OCI-LY1 (cell line): ENCODE measurements around the gene PLA2G6.

Experiments
- H2AFZ ChIP-seq: fragments of 200-600 bp; sonication (generic), shearing (Covaris generic); 2 replicates; pipeline ENCODE4 v1.6.0; 2014; ENCODE audit warnings: antibody characterized with exemption, mild to moderate bottlenecking, low read length
- H3F3A ChIP-seq: fragments of 200-600 bp; sonication (generic), shearing (Covaris generic); 2 replicates; pipeline ENCODE4 v1.6.0; 2014; ENCODE audit warnings: mild to moderate bottlenecking, antibody characterized with exemption, low read length, moderate library complexity; ENCODE audit not compliant: insufficient read depth
- H3K27ac ChIP-seq: fragments of 200-600 bp; sonication (generic); 2 replicates; pipeline ENCODE4 v1.5.1; 2014; ENCODE audit warnings: low read length, mixed run types, mild to moderate bottlenecking, low read depth; ENCODE audit not compliant: poor library complexity, severe bottlenecking
- H3K27me3 ChIP-seq: fragments of 200-600 bp; sonication (generic); 2 replicates; pipeline ENCODE4 v1.6.0; 2014; ENCODE audit warnings: antibody characterized with exemption, mild to moderate bottlenecking, low read length, moderate library complexity; ENCODE audit not compliant: insufficient read depth
- H3K36me3 ChIP-seq: fragments of 200-600 bp; sonication (generic); 2 replicates; pipeline ENCODE4 v1.6.1; 2014; ENCODE audit warnings: mild to moderate bottlenecking, antibody characterized with exemption, low read length, moderate library complexity, mixed read lengths; ENCODE audit not compliant: insufficient read depth
- H3K4me1 ChIP-seq: fragments of 200-600 bp; sonication (generic); 2 replicates; pipeline ENCODE4 v1.5.1; 2014; ENCODE audit warnings: mild to moderate bottlenecking, low read length, moderate library complexity; ENCODE audit not compliant: insufficient read depth, severe bottlenecking
- H3K4me2 ChIP-seq: fragments of 200-600 bp; sonication (generic), shearing (Covaris generic); 2 replicates; pipeline ENCODE4 v1.6.1; 2014; ENCODE audit warnings: low read length
- H3K4me3 ChIP-seq: fragments of 200-600 bp; sonication (generic); 2 replicates; pipeline ENCODE4 v1.5.1; 2014; ENCODE audit warnings: low read length, low read depth, mild to moderate bottlenecking, mixed read lengths; ENCODE audit not compliant: poor library complexity, severe bottlenecking
- H3K79me2 ChIP-seq: fragments of 200-600 bp; shearing (Covaris generic); 2 replicates; pipeline ENCODE4 v1.6.1; 2016; ENCODE audit warnings: mixed run types, low read length, mixed read lengths; ENCODE audit not compliant: insufficient read depth
- H3K9ac ChIP-seq: fragments of 200-600 bp; sonication (generic), shearing (Covaris generic); 2 replicates; pipeline ENCODE4 v1.6.1; 2014; ENCODE audit warnings: mild to moderate bottlenecking, low read length, mixed read lengths
- H3K9me2 ChIP-seq: fragments of 200-600 bp; sonication (generic), shearing (Covaris generic); 2 replicates; pipeline ENCODE4 v1.6.1; 2014; ENCODE audit warnings: low read depth, mild to moderate bottlenecking, low read length, mixed read lengths
- H3K9me3 ChIP-seq: fragments of 200-600 bp; shearing (Covaris generic); 2 replicates; pipeline ENCODE4 v1.6.1; 2014; ENCODE audit warnings: low read length, mixed read lengths
- H4K20me1 ChIP-seq: fragments of 200-600 bp; sonication (generic), shearing (Covaris generic); 2 replicates; pipeline ENCODE4 v1.6.0; 2016; ENCODE audit warnings: mild to moderate bottlenecking, low read length; ENCODE audit not compliant: insufficient read depth
- CTCF ChIP-seq: fragments of 200-600 bp; sonication (generic), shearing (Covaris generic); IDR thresholded peaks from 2 replicates; pipeline ENCODE4 v1.5.1; 2017; ENCODE audit warnings: mild to moderate bottlenecking, antibody characterized with exemption, low read length, moderate library complexity, mixed read lengths
- EZH2 ChIP-seq: fragments of 200-600 bp; sonication (generic), shearing (Covaris generic); IDR thresholded peaks from 2 replicates; pipeline ENCODE4 v1.8.0; 2017; ENCODE audit warnings: borderline replicate concordance, mixed run types, mild to moderate bottlenecking, antibody characterized with exemption, low read length, moderate library complexity, mixed read lengths

The PLA2G6 gene

GRCh38 chr22:38191731-38192474 is 10.3 kb upstream of the PLA2G6 start:
- Histone ChIP-seq H3F3A (no peaks in the 10 kb centered on the region), H3K4me2 (no peak overlapping the region), H3K4me3 (no peak overlapping the region), H3K36me3 (no peaks in the 10 kb centered on the region), H3K27ac (no peak overlapping the region), H3K4me1 (peaks cover 3% of the 10 kb centered on the region), H3K79me2 (no peaks in the 10 kb centered on the region), H3K27me3 (no peaks in the 10 kb centered on the region; the same call in 1 of the 2 replicates), H3K9me3 (no peaks in the 10 kb centered on the region), H2AFZ (no peak overlapping the region), H3K9me2 (no peaks in the 10 kb centered on the region), H4K20me1 (no peaks in the 10 kb centered on the region), H3K9ac (no peak overlapping the region)
- no peak for TF ChIP-seq CTCF
- TF ChIP-seq EZH2, result no peak

GRCh38 chr22:38191055-38191454 is 9.4 kb upstream of the PLA2G6 start:
- Histone ChIP-seq H3F3A (no peaks in the 10 kb centered on the region), H3K9me2 (no peaks in the 10 kb centered on the region), H3K4me1 (peaks cover 3% of the 10 kb centered on the region), H3K79me2 (no peaks in the 10 kb centered on the region), H3K36me3 (no peaks in the 10 kb centered on the region), H3K9me3 (no peaks in the 10 kb centered on the region), H2AFZ (no peak overlapping the region), H4K20me1 (no peaks in the 10 kb centered on the region), H3K4me2 (no peak overlapping the region), H3K27ac (no peak overlapping the region), H3K9ac (no peak overlapping the region), H3K27me3 (no peaks in the 10 kb centered on the region; the same call in 1 of the 2 replicates), H3K4me3 (no peak overlapping the region)
- TF ChIP-seq CTCF, result no peak
- no peak for TF ChIP-seq EZH2

- Histone ChIP-seq H2AFZ (no peak overlapping the region), H3K27me3 (no peaks in the 10 kb centered on the region; the same call in 1 of the 2 replicates), H3K4me3 (no peak overlapping the region), H3K9ac (no peak overlapping the region), H3K79me2 (no peaks in the 10 kb centered on the region), H3K4me1 (peaks cover 3% of the 10 kb centered on the region), H3K9me3 (no peaks in the 10 kb centered on the region), H3F3A (no peaks in the 10 kb centered on the region), H3K27ac (no peak overlapping the region), H3K4me2 (no peak overlapping the region), H4K20me1 (no peaks in the 10 kb centered on the region), H3K36me3 (no peaks in the 10 kb centered on the region), H3K9me2 (no peaks in the 10 kb centered on the region)
- no peak for TF ChIP-seq CTCF
- no peak for TF ChIP-seq EZH2
These were observed 9.0 kb upstream of the PLA2G6 start for GRCh38 chr22:38190581-38190980.
